H1 (cell line): ENCODE data around the gene CRTAC1. TPM values are rescaled to one million over a fixed set of nuclear protein-coding genes. Genes with fewer than 3 reads are reported as not detected.

Experiments
- CTCF ChIA-PET: fragments of 300-600 bp; sonication (Branson Sonifier 250); formaldehyde crosslinking; loops from one replicate; lab custom pipeline; 2021; ENCODE audit not compliant: partially characterized antibody; lab: Charles Lee
- POLR2A ChIA-PET: fragments of 300-600 bp; sonication (Branson Sonifier 250); formaldehyde crosslinking; loops from one replicate; lab custom pipeline; 2021; ENCODE audit warnings: inconsistent platforms; ENCODE audit not compliant: partially characterized antibody; lab: Charles Lee
- DNase-seq, 2 experiments: peaks; one replicate each; pipeline versions ENCODE4 v3.0.0 to v3.0.0-alpha.2; 2010 to 2022; ENCODE audit warnings: low spot score in 2 of 2, low read depth in 1 of 2, mixed read lengths in 1 of 2
- FAIRE-seq: peaks from 2 replicates; lab custom pipeline; 2011; peaks lifted over from hg19 to GRCh38; lab: Jason Lieb, UNC
- H2AFZ ChIP-seq: 2 replicates; pipeline ENCODE4 v1.8.1; 2012; ENCODE audit warnings: low read length, inconsistent platforms
- H2AK5ac ChIP-seq: 2 replicates; pipeline ENCODE4 v1.6.1; 2013; ENCODE audit warnings: low read depth, low read length
- H2BK120ac ChIP-seq: replicated peaks from 2 replicates; pipeline ENCODE3; 2013; ENCODE audit warnings: low read depth, low read length, inconsistent platforms
- H2BK12ac ChIP-seq: 2 replicates; pipeline ENCODE4 v1.6.1; 2013; ENCODE audit warnings: low read depth, low read length
- H2BK15ac ChIP-seq: 2 replicates; pipeline ENCODE4 v1.6.1; 2013; ENCODE audit warnings: low read length
- H2BK20ac ChIP-seq: 2 replicates; pipeline ENCODE4 v1.6.1; 2013; ENCODE audit warnings: low read length
- H2BK5ac ChIP-seq: 2 replicates; pipeline ENCODE4 v1.6.1; 2013; ENCODE audit warnings: low read depth, low read length
- H3K14ac ChIP-seq: 2 replicates; pipeline ENCODE4 v1.6.1; 2013; ENCODE audit warnings: inconsistent platforms; ENCODE audit not compliant: insufficient read length
- H3K18ac ChIP-seq: 2 replicates; pipeline ENCODE4 v1.6.1; 2013; ENCODE audit warnings: low read length; ENCODE audit errors: extremely low read depth
- H3K23ac ChIP-seq: 2 replicates; pipeline ENCODE4 v1.6.1; 2013; ENCODE audit warnings: inconsistent platforms; ENCODE audit not compliant: insufficient read length
- H3K23me2 ChIP-seq: 2 replicates; pipeline ENCODE4 v1.6.1; 2013; ENCODE audit warnings: low read depth, low read length
- H3K27ac ChIP-seq: 2 replicates; pipeline ENCODE4 v1.6.1; 2011; ENCODE audit warnings: low read depth, low read length, inconsistent platforms
- H3K27me3 ChIP-seq, 4 experiments: replicated peaks in 1 of 4; 1 replicate in 1 of 4; 2 replicates in 3 of 4; pipeline versions ENCODE4 v1.6.1 to v1.8.1; 2011 to 2013; ENCODE audit warnings: low read length in 3 of 4, mild to moderate bottlenecking in 3 of 4, inconsistent platforms in 2 of 4, mixed read lengths in 2 of 4, moderate library complexity in 1 of 4; ENCODE audit not compliant: control insufficient read depth in 3 of 4, insufficient read depth in 3 of 4; ENCODE audit errors: extremely low read depth in 1 of 4
- H3K36me3 ChIP-seq, 4 experiments: 2 replicates each; pipeline versions ENCODE4 v1.6.1 to v1.8.1; 2011 to 2013; ENCODE audit warnings: mild to moderate bottlenecking in 4 of 4, low read length in 3 of 4, moderate library complexity in 2 of 4, control low read depth in 1 of 4, inconsistent platforms in 1 of 4; ENCODE audit not compliant: insufficient read depth in 4 of 4, control insufficient read depth in 2 of 4
- H3K4ac ChIP-seq: replicated peaks from 2 replicates; pipeline ENCODE3; 2013; ENCODE audit warnings: low read length, low read depth, mixed read lengths, inconsistent platforms; ENCODE audit not compliant: insufficient read length
- H3K4me1 ChIP-seq, 4 experiments: replicated peaks in 1 of 4; 1 replicate in 1 of 4; 2 replicates in 3 of 4; pipeline versions ENCODE4 v1.6.1 to v1.8.1; 2011 to 2013; ENCODE audit warnings: low read length in 3 of 4, inconsistent platforms in 2 of 4, mixed read lengths in 1 of 4; ENCODE audit not compliant: insufficient read depth in 4 of 4, control insufficient read depth in 3 of 4
- H3K4me2 ChIP-seq, 2 experiments: 2 replicates each; pipeline versions ENCODE4 v1.6.1 to v1.8.1; 2011 to 2013; ENCODE audit warnings: low read depth in 2 of 2, low read length in 2 of 2, control low read depth in 1 of 2, inconsistent platforms in 1 of 2, mild to moderate bottlenecking in 1 of 2; ENCODE audit not compliant: insufficient read depth in 1 of 2
- H3K4me3 ChIP-seq, 4 experiments: fragments of 200-600, 300-600 bp in 1 of 4; sonication (generic), shearing (Covaris generic), sonication (Bioruptor Twin) in 1 of 4; 2 replicates each; pipeline versions ENCODE4 v1.5.1 to v1.8.1; 2011 to 2016; ENCODE audit warnings: low read length in 4 of 4, low read depth in 3 of 4, control low read depth in 2 of 4, inconsistent platforms in 2 of 4, mild to moderate bottlenecking in 2 of 4, mixed read lengths in 1 of 4, moderate library complexity in 1 of 4; ENCODE audit not compliant: insufficient read depth in 2 of 4; ENCODE audit errors: extremely low read depth in 1 of 4
- H3K56ac ChIP-seq: replicated peaks from 2 replicates; pipeline ENCODE3; 2013; ENCODE audit warnings: low read depth, mild to moderate bottlenecking, mixed read lengths, low read length, inconsistent platforms; ENCODE audit not compliant: insufficient read length
- H3K79me1 ChIP-seq: 2 replicates; pipeline ENCODE4 v1.6.1; 2013; ENCODE audit warnings: low read depth, low read length, control low read depth
- H3K79me2 ChIP-seq, 2 experiments: 2 replicates each; pipeline versions ENCODE4 v1.6.1 to v1.8.1; 2012 to 2013; ENCODE audit warnings: low read length in 2 of 2, mild to moderate bottlenecking in 2 of 2, inconsistent platforms in 1 of 2; ENCODE audit not compliant: insufficient read depth in 2 of 2, control insufficient read depth in 1 of 2
- H3K9ac ChIP-seq, 4 experiments: replicated peaks in 1 of 4; 1 replicate in 1 of 4; 2 replicates in 3 of 4; pipeline versions ENCODE4 v1.6.1 to v1.8.1; 2011 to 2013; ENCODE audit warnings: low read depth in 3 of 4, low read length in 3 of 4, control low read depth in 2 of 4, mild to moderate bottlenecking in 2 of 4, moderate library complexity in 2 of 4, inconsistent platforms in 1 of 4; ENCODE audit errors: extremely low read depth in 1 of 4
- H3K9me3 ChIP-seq, 2 experiments: 2 replicates each; pipeline versions ENCODE4 v1.6.1 to v1.8.1; 2012 to 2013; ENCODE audit warnings: mild to moderate bottlenecking in 2 of 2, moderate library complexity in 2 of 2, control low read depth in 1 of 2, inconsistent platforms in 1 of 2, low read depth in 1 of 2, low read length in 1 of 2, mixed read lengths in 1 of 2; ENCODE audit not compliant: insufficient read depth in 2 of 2
- H4K20me1 ChIP-seq, 2 experiments: replicated peaks in 1 of 2; 2 replicates each; pipeline versions ENCODE3 to v1.8.1; 2011 to 2013; ENCODE audit warnings: inconsistent platforms in 2 of 2, low read length in 2 of 2, mild to moderate bottlenecking in 1 of 2; ENCODE audit not compliant: insufficient read depth in 2 of 2, control insufficient read depth in 1 of 2
- H4K5ac ChIP-seq: 2 replicates; pipeline ENCODE4 v1.6.1; 2013; ENCODE audit warnings: low read length, low read depth, mixed read lengths, inconsistent platforms; ENCODE audit not compliant: insufficient read length
- H4K8ac ChIP-seq: 2 replicates; pipeline ENCODE4 v1.8.0; 2013; ENCODE audit warnings: mild to moderate bottlenecking, moderate library complexity, low read length, inconsistent platforms; ENCODE audit not compliant: insufficient read depth; ENCODE audit errors: extremely low read depth
- H4K91ac ChIP-seq: replicated peaks from 2 replicates; pipeline ENCODE3; 2013; ENCODE audit warnings: low read length, mixed read lengths, inconsistent platforms; ENCODE audit not compliant: insufficient read length
- CBX8 ChIP-seq: fragments of 300-800, 300-1000 bp; sonication (generic); IDR thresholded peaks from 2 replicates; pipeline ENCODE4 v1.7.1; 2016; ENCODE audit warnings: low read depth, low read length, borderline replicate concordance
- CREB1 ChIP-seq: IDR thresholded peaks from 2 replicates; pipeline ENCODE4 v1.6.1; 2012; ENCODE audit warnings: inconsistent platforms
- EGR1 ChIP-seq: IDR thresholded peaks from 2 replicates; pipeline ENCODE4 v1.6.1; 2011; ENCODE audit warnings: low read depth, low read length, borderline replicate concordance
- EP300 ChIP-seq, 2 experiments: IDR thresholded peaks; 1 replicate in 1 of 2; 2 replicates in 1 of 2; pipeline ENCODE4 v1.6.1; 2011 to 2012; ENCODE audit warnings: low read depth in 2 of 2, low read length in 2 of 2, mild to moderate bottlenecking in 2 of 2, borderline replicate concordance in 1 of 2, inconsistent platforms in 1 of 2, moderate library complexity in 1 of 2
- NRF1 ChIP-seq: IDR thresholded peaks from 2 replicates; pipeline ENCODE4 v1.6.1; 2011; ENCODE audit warnings: mild to moderate bottlenecking, low read depth, low read length, improper control_type of control experiment
- RAD21 ChIP-seq, 2 experiments: IDR thresholded peaks in 1 of 2; conservative IDR thresholded peaks in 1 of 2; 2 replicates each; pipeline ENCODE4 v1.6.1; 2011; ENCODE audit warnings: low read depth in 2 of 2, low read length in 2 of 2, improper control_type of control experiment in 1 of 2, inconsistent platforms in 1 of 2, mild to moderate bottlenecking in 1 of 2, moderate library complexity in 1 of 2
- RBBP5 ChIP-seq: IDR thresholded peaks from 2 replicates; pipeline ENCODE4 v1.7.1; 2012; ENCODE audit warnings: low read depth, mild to moderate bottlenecking, inconsistent platforms, low read length, moderate library complexity, borderline replicate concordance
- RNF2 ChIP-seq: fragments of 200-900, 300-1000 bp; sonication (generic); IDR thresholded peaks from 2 replicates; pipeline ENCODE4 v1.7.1; 2016; ENCODE audit warnings: borderline replicate concordance, low read depth, mild to moderate bottlenecking, antibody characterized with exemption, low read length; ENCODE audit not compliant: poor library complexity, severe bottlenecking; ENCODE audit errors: missing control alignments
- TBP ChIP-seq: IDR thresholded peaks from 2 replicates; pipeline ENCODE4 v1.6.1; 2011; ENCODE audit warnings: low read depth, low read length, improper control_type of control experiment
- WGBS, 2 experiments: shearing (Covaris generic) in 1 of 2; methylation state at CpG; one replicate each; pipeline versions ENCODE4 v1.1.6 to v1.1.7; 2013 to 2015; ENCODE audit warnings: low lambda C conversion rate in 2 of 2, mixed read lengths in 2 of 2, inconsistent platforms in 1 of 2, low coverage in 1 of 2, missing lambda C conversion rate in 1 of 2; ENCODE audit not compliant: insufficient replicate concordance in 2 of 2, insufficient coverage in 1 of 2, insufficient read length in 1 of 2; ENCODE audit errors: extremely low coverage in 1 of 2, missing lambda C conversion rate in 1 of 2; 5-methylcytosine and 5-hydroxymethylcytosine counted together
- polyA plus RNA-seq, 7 experiments: library from polyadenylated mRNA; depleted of rRNA in 3 of 7; stranded (reverse) in 5 of 7; unstranded in 2 of 7; fragments of >200 nt in 5 of 7; fragments of 200-250 nt in 2 of 7; gene quantifications; 1 replicate in 5 of 7; 2 replicates in 1 of 7; 4 replicates in 1 of 7; pipeline versions ENCODE4 v1.2.1 to v1.2.3, GENCODE V29; 2011 to 2013; ENCODE audit warnings: missing spikeins in 2 of 7, mixed read lengths in 2 of 7
- total RNA-seq: library from RNA; stranded (reverse); fragmentation: NEBNext Ultra II Directional; extraction: Animal tissue kit (Norgen Biotek cat#: 25700); gene quantifications from 2 replicates; pipeline ENCODE4 v1.2.1, GENCODE V29; 2021

Gene CRTAC1
- total and polyA plus RNA-seq, 2 of the 8 experiments (the other 6 are each of a cell fraction or from before 2014, with no cell fraction given), result 0.91 to 1.2 TPM

GRCh38 chr10:98029149-98030092, 1.0 kb downstream of the CRTAC1 start:
- Histone ChIP-seq H3K27me3 (peaks cover 43 to 61% (median 59%) of the 10 kb centered on the region in 4 experiments), H2BK12ac (peak overlapping the region; percentile 9; the same call in 1 of the 2 replicates), H4K91ac (no peak overlapping the region), H3K36me3 (0 out of 8 replicates have a peak, but pooled peaks cover 0 to 2% (median 0%) of the 10 kb centered on the region in 4 experiments), H2AFZ (no peak overlapping the region), H3K18ac (0 out of 2 replicates have a peak overlapping the region, but pooled peaks have one; percentile 60), H3K4me2 (peak overlapping the region; percentile 92 to 97), H2BK20ac (no peak overlapping the region), H3K4ac (no peak overlapping the region), H3K23me2 (peaks cover 14% of the 10 kb centered on the region; the same call in 1 of the 2 replicates), H2BK120ac (no peak overlapping the region), H3K9ac (no peak overlapping the region), H3K23ac (no peak overlapping the region), H4K8ac (no peak overlapping the region), H3K27ac (no peak overlapping the region), H3K79me1 (no peaks in the 10 kb centered on the region), H2AK5ac (no peak overlapping the region), H3K79me2 (no peaks in the 10 kb centered on the region), H3K4me3 (peak overlapping the region; percentile 36 to 73 (median 49); a peak in 7 of 8 replicates), H4K5ac (no peak overlapping the region), H2BK15ac (no peak overlapping the region), H3K9me3 (no peaks in the 10 kb centered on the region), H3K14ac (no peak overlapping the region), H2BK5ac (no peak overlapping the region), H4K20me1 (peaks cover 0 to 12% of the 10 kb centered on the region in 2 experiments), H3K4me1 (peaks cover 2 to 7% (median 6%) of the 10 kb centered on the region in 4 experiments; a peak in 5 of 7 replicates), H3K56ac (no peak overlapping the region)
- DNase-seq (peak in 1 of 2 experiments; percentile 61), FAIRE-seq (no peak)
- ChIA-PET POLR2A (interaction anchor here (0.6 to 3.0 kb wide), 13 partner anchors 9 to 141 kb away, joined by 3 to 15 read pairs (median 5); no protein-coding TSS in a partner anchor), CTCF (interaction anchor here (1.0 to 17.2 kb wide), 21 partner anchors 12 to 343 kb away, joined by 3 to 318 read pairs (median 6); no protein-coding TSS in a partner anchor)
- 9% methylated on average over 22 of the region's 44 CpGs; no CpG with 5 or more reads in 1 of the 2 experiments for WGBS, 2 experiments
- TF ChIP-seq EGR1, result no peak
- TF ChIP-seq RBBP5, result no peak
- no peak for TF ChIP-seq TBP
- TF ChIP-seq NRF1, result no peak
- no peak for TF ChIP-seq CBX8
- TF ChIP-seq RAD21 (IDR thresholded peaks at IDR 0.05 in 1 of 2, conservative IDR thresholded peaks at IDR 0.05 in 1 of 2; ENCODE audit: low read depth in 2 of 2, low read length in 2 of 2), result no peak
- peak; percentile 15 for TF ChIP-seq RNF2
- no peak for TF ChIP-seq EP300 (IDR thresholded peaks at IDR 0.05; ENCODE audit: borderline replicate concordance in 1 of 2, low read depth in 2 of 2, low read length in 2 of 2)
- TF ChIP-seq CREB1, result no peak
